CD4-positive, alpha-beta T cell (primary cell): ENCODE data around the gene COPS3. TPM values are rescaled to one million over a fixed set of nuclear protein-coding genes. Genes with fewer than 3 reads are reported as not detected.

Experiments
- ATAC-seq: fragments of 200-7000 bp; cut with Tn5 transposase; one replicate; pipeline ENCODE4 v1.10.0; 2022; ENCODE audit warnings: mild to moderate bottlenecking; ENCODE audit not compliant: poor library complexity
- CTCF ChIA-PET: fragments of 350-600 bp; sonication (Branson Sonifier 250); formaldehyde crosslinking; loops from one replicate; lab custom pipeline; 2021; ENCODE audit warnings: antibody characterized with exemption, inconsistent platforms; lab: Charles Lee
- POLR2A ChIA-PET: fragments of 350-600 bp; sonication (Branson Sonifier 250); formaldehyde crosslinking; loops from one replicate; lab custom pipeline; 2021; ENCODE audit warnings: antibody characterized with exemption, inconsistent platforms; lab: Charles Lee
- DNase-seq, 14 experiments: peaks; one replicate each; pipeline ENCODE4 v3.0.0-alpha.2; 2013 to 2020; ENCODE audit warnings: mixed read lengths in 2 of 14
- H3K27ac ChIP-seq, 2 donors: one replicate each; pipeline versions ENCODE4 v1.5.1 to v1.7.0; 2013; ENCODE audit warnings: low read length in 2 of 2, low read depth in 1 of 2, mild to moderate bottlenecking in 1 of 2
- H3K27me3 ChIP-seq, 2 experiments: 1 replicate in 1 of 2; 2 replicates in 1 of 2; pipeline versions ENCODE4 v1.6.1 to v1.7.0; 2013; ENCODE audit warnings: low read length in 2 of 2, control low read depth in 1 of 2, mild to moderate bottlenecking in 1 of 2, moderate library complexity in 1 of 2; ENCODE audit not compliant: insufficient read depth in 2 of 2, control insufficient read depth in 1 of 2
- H3K36me3 ChIP-seq: one replicate; pipeline ENCODE4 v1.6.1; 2013; ENCODE audit warnings: low read length, control low read depth; ENCODE audit not compliant: insufficient read depth
- H3K4me1 ChIP-seq: one replicate; pipeline ENCODE4 v1.6.1; 2013; ENCODE audit warnings: low read length, control low read depth; ENCODE audit not compliant: insufficient read depth
- H3K4me3 ChIP-seq: one replicate; pipeline ENCODE4 v1.5.1; 2013; ENCODE audit warnings: mild to moderate bottlenecking, low read length, moderate library complexity
- H3K9me3 ChIP-seq, 2 experiments: 1 replicate in 1 of 2; 2 replicates in 1 of 2; pipeline versions ENCODE4 v1.6.1 to v1.7.0; 2013; ENCODE audit warnings: low read length in 2 of 2, mild to moderate bottlenecking in 2 of 2, control low read depth in 1 of 2, moderate library complexity in 1 of 2; ENCODE audit not compliant: control insufficient read depth in 1 of 2, insufficient read depth in 1 of 2
- H3K27ac Mint-ChIP-seq: one replicate; pipeline ENCODE4 v1.8.0; 2020; ENCODE audit warnings: mixed read lengths
- H3K27me3 Mint-ChIP-seq: one replicate; pipeline ENCODE4 v1.8.0; 2021; ENCODE audit warnings: mixed read lengths
- H3K36me3 Mint-ChIP-seq: one replicate; pipeline ENCODE4 v1.8.0; 2021; ENCODE audit warnings: low read depth, mixed read lengths
- H3K4me1 Mint-ChIP-seq: one replicate; pipeline ENCODE4 v1.8.0; 2021; ENCODE audit warnings: low read depth, mixed read lengths
- H3K4me3 Mint-ChIP-seq: one replicate; pipeline ENCODE4 v1.8.0; 2020; ENCODE audit warnings: mild to moderate bottlenecking, mixed read lengths
- H3K9me3 Mint-ChIP-seq: one replicate; pipeline ENCODE4 v1.8.0; 2020; ENCODE audit warnings: mixed read lengths
- CTCF ChIP-seq: fragments of 200-600 bp; IDR thresholded peaks from one replicate; pipeline ENCODE4 v1.8.0; 2022; ENCODE audit warnings: antibody characterized with exemption, mild to moderate bottlenecking
- intact Hi-C, 2 experiments: fragments of 100-400 bp; cut with DNase I in 1 of 2; cut with micrococcal nuclease in 1 of 2; formaldehyde crosslinking; loops; one replicate each; pipeline versions ENCODE4 v1.15.1 to v1.9.0; 2023 to 2025; cut with DNase I, micrococcal nuclease
- total RNA-seq, 174 experiments: library from RNA in 2 of 174; stranded (reverse) in 2 of 174; gene quantifications; one replicate each; pipeline ENCODE4 v1.2.3 and lab custom pipeline; 2021 to 2026

Gene COPS3
- total RNA-seq, 2 experiments from 2014 or later = 73.1 to 75.0 TPM

GRCh38 chr17:17215575-17215974 lies 65.5 kb downstream of the COPS3 start:
- H3K27me3 ChIP-seq = no peaks in the 10 kb centered on the region

GRCh38 chr17:17214646-17215436 lies 66.2 kb downstream of the COPS3 start:
- POLR2A ChIA-PET = interaction anchor here (0.8 kb wide), 1 partner anchor 37 kb away, joined by 3 read pairs; no protein-coding TSS in a partner anchor
- Histone ChIP-seq H3K27me3 (no peaks in the 10 kb centered on the region), H3K4me1 (no peaks in the 10 kb centered on the region), H3K4me3 (no peak overlapping the region), H3K27ac (no peak overlapping the region), H3K36me3 (peaks cover 54% of the 10 kb centered on the region), H3K9me3 (no peaks in the 10 kb centered on the region)
- intact Hi-C loops = loop anchor here in 1 of 2 experiments (5.0 kb wide), 1 partner anchor 38 kb away; no protein-coding TSS in a partner anchor
- DNase-seq (no peak), ATAC-seq (no peak)
- no peak for TF ChIP-seq CTCF
- Mint-ChIP-seq H3K27me3 (no peaks in the 10 kb centered on the region), H3K9me3 (no peaks in the 10 kb centered on the region), H3K4me3 (no peak overlapping the region), H3K27ac (no peak overlapping the region), H3K4me1 (no peaks in the 10 kb centered on the region), H3K36me3 (peaks cover 49% of the 10 kb centered on the region)
- CTCF ChIA-PET = interaction anchor here (1.4 kb wide), 1 partner anchor 73 kb away, joined by 3 read pairs; no protein-coding TSS in a partner anchor

More at GRCh38 chr17:17215575-17215974, 65.5 kb downstream of the COPS3 start:
- Histone ChIP-seq H3K36me3 (peaks cover 61% of the 10 kb centered on the region), H3K4me1 (no peaks in the 10 kb centered on the region), H3K9me3 (no peaks in the 10 kb centered on the region), H3K27ac (no peak overlapping the region), H3K4me3 (no peak overlapping the region)
- Mint-ChIP-seq H3K4me1 (no peaks in the 10 kb centered on the region), H3K4me3 (no peak overlapping the region), H3K27ac (no peak overlapping the region), H3K27me3 (no peaks in the 10 kb centered on the region), H3K36me3 (peaks cover 56% of the 10 kb centered on the region), H3K9me3 (no peaks in the 10 kb centered on the region)
- no peak for TF ChIP-seq CTCF
- ChIA-PET CTCF (no interaction called here), POLR2A (no interaction called here)
- DNase-seq = no peak
- intact Hi-C loops = loop anchor here in 1 of 2 experiments (5.0 kb wide), 1 partner anchor 38 kb away; no protein-coding TSS in a partner anchor
- no peak for ATAC-seq

GRCh38 chr17:17213775-17214174 lies 67.3 kb downstream of the COPS3 start:
- H3K9me3 Mint-ChIP-seq = no peaks in the 10 kb centered on the region
- CTCF ChIA-PET = interaction anchor here (1.4 kb wide), 1 partner anchor 72 kb away, joined by 3 read pairs; no protein-coding TSS in a partner anchor
- peaks cover 41% of the 10 kb centered on the region for H3K36me3 Mint-ChIP-seq
- H3K9me3 ChIP-seq = no peaks in the 10 kb centered on the region
- H3K4me1 Mint-ChIP-seq = no peaks in the 10 kb centered on the region
- no peak overlapping the region for H3K4me3 Mint-ChIP-seq
- H3K27ac ChIP-seq = no peak overlapping the region
- TF ChIP-seq CTCF = no peak
- intact Hi-C loops = no loop called here
- peaks cover 47% of the 10 kb centered on the region for H3K36me3 ChIP-seq
- no peaks in the 10 kb centered on the region for H3K4me1 ChIP-seq
- no peak overlapping the region for H3K4me3 ChIP-seq
- POLR2A ChIA-PET = interaction anchor here (0.8 kb wide), 1 partner anchor 36 kb away, joined by 3 read pairs; no protein-coding TSS in a partner anchor
- no peaks in the 10 kb centered on the region for H3K27me3 Mint-ChIP-seq
- no peaks in the 10 kb centered on the region for H3K27me3 ChIP-seq
- no peak overlapping the region for H3K27ac Mint-ChIP-seq
- ATAC-seq (no peak), DNase-seq (no peak)
